ENCODE data around the gene EIF3K.

GRCh38 chr19:38661996-38662395 lies 43.0 kb downstream of the EIF3K start:
- TF ChIP-seq GATA3 (IDR thresholded peaks at IDR 0.05; ENCODE audit: low read depth, low read length), result no peak
- TF ChIP-seq GATA2 (IDR thresholded peaks at IDR 0.05; ENCODE audit: low read depth, low read length), result no peak
